Natural killer cell (primary cell): Measurements from ENCODE around the gene AIF1L. TPM values are rescaled to one million over a fixed set of nuclear protein-coding genes. Genes with fewer than 3 reads are reported as not detected.

Experiments
- ATAC-seq, 3 donors: fragments of 150-1000 bp in 2 of 3; fragments of 200-7000 bp in 1 of 3; cut with Tn5 transposase; 1 replicate in 1 of 3; 2 replicates in 2 of 3; pipeline ENCODE4 v1.10.0; 2021; ENCODE audit warnings: mild to moderate bottlenecking in 2 of 3, moderate library complexity in 2 of 3
- DNase-seq, 2 donors: peaks; one replicate each; pipeline versions ENCODE4 v3.0.0 to v3.0.0-alpha.2; 2013 to 2021; ENCODE audit warnings: mixed read lengths in 1 of 2
- H3K27ac ChIP-seq: one replicate; pipeline ENCODE4 v1.5.1; 2013; ENCODE audit warnings: mild to moderate bottlenecking, low read length
- H3K27me3 ChIP-seq: one replicate; pipeline ENCODE4 v1.6.1; 2013; ENCODE audit warnings: low read length; ENCODE audit not compliant: control insufficient read depth, insufficient read depth
- H3K36me3 ChIP-seq: one replicate; pipeline ENCODE4 v1.6.1; 2013; ENCODE audit warnings: low read length; ENCODE audit not compliant: control insufficient read depth, insufficient read depth
- H3K4me1 ChIP-seq: one replicate; pipeline ENCODE4 v1.6.1; 2013; ENCODE audit warnings: low read length; ENCODE audit not compliant: control insufficient read depth, insufficient read depth
- H3K4me3 ChIP-seq: one replicate; pipeline ENCODE4 v1.5.1; 2013; ENCODE audit warnings: low read length
- H3K9me3 ChIP-seq: one replicate; pipeline ENCODE4 v1.6.1; 2013; ENCODE audit warnings: low read length; ENCODE audit not compliant: control insufficient read depth, insufficient read depth
- H3K27ac Mint-ChIP-seq, 2 donors: one replicate each; pipeline ENCODE4 v1.8.0; 2022; ENCODE audit warnings: mild to moderate bottlenecking in 2 of 2, mixed read lengths in 2 of 2, moderate library complexity in 1 of 2
- H3K27me3 Mint-ChIP-seq, 2 donors: one replicate each; pipeline ENCODE4 v1.8.0; 2022; ENCODE audit warnings: low read depth in 2 of 2, mixed read lengths in 2 of 2
- H3K36me3 Mint-ChIP-seq: one replicate; pipeline ENCODE4 v1.8.0; 2022; ENCODE audit warnings: mixed read lengths
- H3K4me1 Mint-ChIP-seq, 2 donors: one replicate each; pipeline ENCODE4 v1.8.0; 2022; ENCODE audit warnings: mixed read lengths in 2 of 2
- H3K4me3 Mint-ChIP-seq: one replicate; pipeline ENCODE4 v1.8.0; 2022; ENCODE audit warnings: mild to moderate bottlenecking, moderate library complexity, mixed read lengths
- H3K9me3 Mint-ChIP-seq, 2 donors: one replicate each; pipeline ENCODE4 v1.8.0; 2022; ENCODE audit warnings: mixed read lengths in 2 of 2
- WGBS: methylation state at CpG from one replicate; pipeline ENCODE4 v1.1.7; 2013; ENCODE audit warnings: missing lambda C conversion rate; ENCODE audit not compliant: insufficient coverage; 5-methylcytosine and 5-hydroxymethylcytosine counted together
- intact Hi-C: fragments of 100-400 bp; cut with micrococcal nuclease; formaldehyde crosslinking; loops from one replicate; pipeline ENCODE4 v1.14.2; 2022
- total RNA-seq, 4 donors: library from RNA; stranded (reverse); fragments of 120-200 nt in 1 of 4; gene quantifications; one replicate each; pipeline versions ENCODE4 v1.2.3 to v1.2.4, GENCODE V29; 2013 to 2022
- TF ChIP-seq, protein P1 (sequence below): fragments of 200-600 bp; IDR thresholded peaks from one replicate; pipeline ENCODE4 v1.8.0; 2022; ENCODE audit warnings: antibody characterized with exemption

AIF1L gene
- total RNA-seq, 3 donors from 2014 or later (not counting 1 experiment from before 2014, with no cell fraction given), result not detected

DNA sequence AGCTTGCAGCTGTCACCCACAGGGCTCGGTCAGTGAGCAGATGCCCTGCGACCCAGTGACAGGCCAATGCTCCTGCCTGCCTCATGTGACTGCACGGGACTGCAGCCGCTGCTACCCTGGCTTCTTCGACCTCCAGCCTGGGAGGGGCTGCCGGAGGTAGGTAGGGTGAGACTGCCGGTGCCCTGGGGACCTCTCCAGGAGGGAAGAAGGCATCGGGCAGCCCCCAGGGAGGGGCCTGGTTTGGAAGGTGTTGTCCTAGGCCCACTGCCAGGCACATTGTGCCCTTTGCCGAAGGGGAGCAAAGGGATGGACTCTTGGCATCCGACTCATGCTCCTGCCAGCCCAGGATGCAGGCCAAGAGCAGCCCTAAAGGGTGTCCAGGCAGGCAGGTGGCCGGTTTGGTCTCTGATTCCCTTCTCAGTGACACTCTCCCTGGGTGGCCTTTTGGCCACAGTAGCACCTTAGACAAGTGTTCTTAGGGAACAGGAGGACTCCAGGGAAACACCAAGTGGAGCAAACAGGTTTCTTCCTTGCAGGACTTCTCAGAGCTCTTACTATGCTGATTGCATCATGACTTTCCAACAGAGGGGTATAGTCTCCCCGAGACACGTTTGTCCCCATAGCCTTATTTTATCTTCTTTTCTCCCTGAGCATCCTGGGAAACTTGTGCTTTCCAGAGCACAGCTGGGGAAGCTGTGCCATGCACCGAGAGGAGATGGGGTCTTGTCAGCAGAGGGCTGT is 28.1 kb upstream of the AIF1L start:
- H3K27ac Mint-ChIP-seq, result no peak overlapping the region

DNA sequence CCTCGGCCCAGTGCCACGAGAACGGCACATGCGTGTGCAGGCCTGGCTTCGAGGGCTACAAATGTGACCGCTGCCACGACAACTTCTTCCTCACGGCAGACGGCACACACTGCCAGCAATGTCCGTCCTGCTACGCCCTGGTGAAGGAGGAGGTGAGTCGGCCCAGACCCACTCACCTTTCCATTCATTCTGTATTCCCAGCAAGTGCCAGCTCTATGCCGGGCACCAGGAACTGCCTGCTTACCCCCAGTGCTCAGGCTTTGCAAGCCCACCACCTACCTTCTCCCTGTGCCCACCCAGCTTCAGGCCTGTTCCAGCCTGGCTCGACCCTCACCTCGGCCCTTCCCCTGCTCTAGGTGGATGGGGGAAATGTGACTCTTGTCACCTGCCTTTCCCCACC is 26.6 kb upstream of the AIF1L start:
- WGBS, result 92% methylated on average over 13 of the region's 15 CpGs
- Mint-ChIP-seq H3K4me3 (no peak overlapping the region), H3K9me3 (no peaks in the 10 kb centered on the region), H3K4me1 (no peaks in the 10 kb centered on the region), H3K36me3 (no peaks in the 10 kb centered on the region), H3K27me3 (no peaks in the 10 kb centered on the region), H3K27ac (no peak overlapping the region)
- ATAC-seq (no peak), DNase-seq (no peak)
- Histone ChIP-seq H3K4me1 (no peaks in the 10 kb centered on the region), H3K36me3 (no peaks in the 10 kb centered on the region), H3K27me3 (no peaks in the 10 kb centered on the region), H3K9me3 (no peaks in the 10 kb centered on the region), H3K27ac (no peak overlapping the region), H3K4me3 (no peak overlapping the region)
- TF ChIP-seq, protein P1, sequence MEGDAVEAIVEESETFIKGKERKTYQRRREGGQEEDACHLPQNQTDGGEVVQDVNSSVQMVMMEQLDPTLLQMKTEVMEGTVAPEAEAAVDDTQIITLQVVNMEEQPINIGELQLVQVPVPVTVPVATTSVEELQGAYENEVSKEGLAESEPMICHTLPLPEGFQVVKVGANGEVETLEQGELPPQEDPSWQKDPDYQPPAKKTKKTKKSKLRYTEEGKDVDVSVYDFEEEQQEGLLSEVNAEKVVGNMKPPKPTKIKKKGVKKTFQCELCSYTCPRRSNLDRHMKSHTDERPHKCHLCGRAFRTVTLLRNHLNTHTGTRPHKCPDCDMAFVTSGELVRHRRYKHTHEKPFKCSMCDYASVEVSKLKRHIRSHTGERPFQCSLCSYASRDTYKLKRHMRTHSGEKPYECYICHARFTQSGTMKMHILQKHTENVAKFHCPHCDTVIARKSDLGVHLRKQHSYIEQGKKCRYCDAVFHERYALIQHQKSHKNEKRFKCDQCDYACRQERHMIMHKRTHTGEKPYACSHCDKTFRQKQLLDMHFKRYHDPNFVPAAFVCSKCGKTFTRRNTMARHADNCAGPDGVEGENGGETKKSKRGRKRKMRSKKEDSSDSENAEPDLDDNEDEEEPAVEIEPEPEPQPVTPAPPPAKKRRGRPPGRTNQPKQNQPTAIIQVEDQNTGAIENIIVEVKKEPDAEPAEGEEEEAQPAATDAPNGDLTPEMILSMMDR, result no peak
- intact Hi-C loops, result no loop called here

More for the DNA sequence above, 28.1 kb upstream of the AIF1L start:
- Histone ChIP-seq H3K36me3 (no peaks in the 10 kb centered on the region), H3K4me3 (no peak overlapping the region), H3K27ac (no peak overlapping the region), H3K9me3 (no peaks in the 10 kb centered on the region), H3K4me1 (no peaks in the 10 kb centered on the region), H3K27me3 (no peaks in the 10 kb centered on the region)
- Mint-ChIP-seq H3K36me3 (no peaks in the 10 kb centered on the region), H3K4me3 (no peak overlapping the region), H3K9me3 (no peaks in the 10 kb centered on the region), H3K27me3 (peaks cover 0 to 2% of the 10 kb centered on the region in 2 donors), H3K4me1 (no peaks in the 10 kb centered on the region)
- TF ChIP-seq, protein P1, result no peak
- intact Hi-C loops, result no loop called here
- no peak for ATAC-seq
- no peak for DNase-seq
- 73% methylated on average over 14 of the region's 14 CpGs for WGBS

DNA sequence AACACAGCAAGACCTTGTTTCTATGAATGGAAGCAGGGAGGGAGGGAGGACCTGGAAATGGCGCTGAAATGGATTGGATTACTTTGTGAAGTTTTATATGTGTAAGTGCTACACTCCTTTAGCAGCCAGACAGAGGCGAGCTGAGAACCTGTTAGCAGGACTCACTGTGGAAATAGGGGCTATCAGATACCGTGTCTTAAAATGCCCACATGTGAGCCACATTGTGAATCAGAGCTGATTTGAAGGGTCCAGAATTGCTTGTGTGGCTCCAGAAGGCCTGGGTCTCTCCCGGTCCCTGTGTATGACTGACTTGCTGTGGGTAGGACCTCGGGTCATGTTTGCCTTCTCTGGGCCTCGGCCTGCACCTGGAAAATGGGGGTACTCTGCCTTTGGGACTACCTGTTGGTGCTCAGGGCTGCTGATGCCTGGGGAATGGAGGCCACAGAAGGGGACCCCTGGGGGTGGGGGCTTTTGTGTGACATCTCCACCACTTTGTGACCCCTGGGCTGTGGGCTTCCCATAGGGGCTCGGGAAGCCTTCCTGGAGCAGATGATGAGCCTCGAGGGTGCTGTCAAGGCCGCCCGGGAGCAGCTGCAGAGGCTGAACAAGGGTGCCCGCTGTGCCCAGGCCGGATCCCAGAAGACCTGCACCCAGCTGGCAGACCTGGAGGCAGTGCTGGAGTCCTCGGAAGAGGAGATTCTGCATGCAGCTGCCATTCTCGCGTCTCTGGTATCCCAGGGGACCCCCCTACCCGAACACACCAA is 24.0 kb upstream of the AIF1L start:
- Histone ChIP-seq H3K27me3 (no peaks in the 10 kb centered on the region), H3K36me3 (no peaks in the 10 kb centered on the region), H3K27ac (no peak overlapping the region), H3K4me3 (no peak overlapping the region), H3K4me1 (no peaks in the 10 kb centered on the region), H3K9me3 (no peaks in the 10 kb centered on the region)
- no peak for DNase-seq
- intact Hi-C loops, result no loop called here
- no peak for ATAC-seq
- Mint-ChIP-seq H3K4me1 (no peaks in the 10 kb centered on the region), H3K27ac (no peak overlapping the region), H3K27me3 (no peaks in the 10 kb centered on the region), H3K9me3 (no peaks in the 10 kb centered on the region), H3K4me3 (no peak overlapping the region), H3K36me3 (no peaks in the 10 kb centered on the region)
- TF ChIP-seq, protein P1, result no peak
- WGBS, result 92% methylated on average over 16 of the region's 16 CpGs
